ENCODE results near the gene EYS.

The EYS gene

GRCh38 chr6:64072686-64073085 is 1634.3 kb downstream of the EYS start:
- Histone ChIP-seq H3K79me2 (no peaks in the 10 kb centered on the region), H3K9me3 (ENCODE audit: control insufficient read depth, low read length) (no peaks in the 10 kb centered on the region), H3K4me2 (ENCODE audit: low read length) (no peak overlapping the region), H3K27me3 (ENCODE audit: control insufficient read depth, insufficient read depth, low read length) (no peaks in the 10 kb centered on the region), H3K4me1 (no peaks in the 10 kb centered on the region), H3K4me3 (ENCODE audit: low read depth, low read length) (no peak overlapping the region), H2AFZ (no peak overlapping the region), H3K36me3 (ENCODE audit: control insufficient read depth, insufficient read depth, low read length) (no peaks in the 10 kb centered on the region), H3K9ac (no peak overlapping the region), H3K27ac (no peak overlapping the region)
- no peak for TF ChIP-seq CTCF (IDR thresholded peaks at IDR 0.05)

- no peaks in the 10 kb centered on the region for H3K4me1 ChIP-seq
- no peaks in the 10 kb centered on the region for H3K36me3 ChIP-seq (ENCODE audit: control insufficient read depth, insufficient read depth, low read length)
- TF ChIP-seq CTCF (IDR thresholded peaks at IDR 0.05), result no peak
- H3K4me2 ChIP-seq (ENCODE audit: low read length), result no peak overlapping the region
- H3K4me3 ChIP-seq (ENCODE audit: low read depth, low read length), result no peak overlapping the region
- no peak overlapping the region for H3K9ac ChIP-seq
- no peak overlapping the region for H3K27ac ChIP-seq
- H3K9me3 ChIP-seq (ENCODE audit: control insufficient read depth, low read length), result no peaks in the 10 kb centered on the region
- no peaks in the 10 kb centered on the region for H3K27me3 ChIP-seq (ENCODE audit: control insufficient read depth, insufficient read depth, low read length)
- no peaks in the 10 kb centered on the region for H3K79me2 ChIP-seq
- no peak overlapping the region for H2AFZ ChIP-seq
Measured at GRCh38 chr6:64064919-64065318, 1642.1 kb downstream of the EYS start.

- no peak for TF ChIP-seq CTCF (IDR thresholded peaks at IDR 0.05)
- Histone ChIP-seq H3K4me1 (no peaks in the 10 kb centered on the region), H3K79me2 (no peaks in the 10 kb centered on the region), H3K36me3 (ENCODE audit: control insufficient read depth, insufficient read depth, low read length) (no peaks in the 10 kb centered on the region), H3K4me3 (ENCODE audit: low read depth, low read length) (no peak overlapping the region), H3K9ac (no peak overlapping the region), H3K4me2 (ENCODE audit: low read length) (no peak overlapping the region), H3K27ac (no peak overlapping the region), H3K27me3 (ENCODE audit: control insufficient read depth, insufficient read depth, low read length) (no peaks in the 10 kb centered on the region), H2AFZ (no peak overlapping the region), H3K9me3 (ENCODE audit: control insufficient read depth, low read length) (no peaks in the 10 kb centered on the region)
Measured at GRCh38 chr6:64062960-64063683, 1643.9 kb downstream of the EYS start.

- Histone ChIP-seq H3K9ac (no peak overlapping the region), H3K4me1 (no peaks in the 10 kb centered on the region)
Measured at GRCh38 chr6:64054861-64055260, 1652.2 kb downstream of the EYS start.

More at GRCh38 chr6:64054861-64055260, 1652.2 kb downstream of the EYS start:
- no peaks in the 10 kb centered on the region for H3K36me3 ChIP-seq (ENCODE audit: control insufficient read depth, insufficient read depth, low read length)
- H3K27me3 ChIP-seq (ENCODE audit: control insufficient read depth, insufficient read depth, low read length), result no peaks in the 10 kb centered on the region
- no peak overlapping the region for H3K27ac ChIP-seq
- TF ChIP-seq CTCF (IDR thresholded peaks at IDR 0.05), result no peak
- H2AFZ ChIP-seq, result no peak overlapping the region
- no peaks in the 10 kb centered on the region for H3K79me2 ChIP-seq
- no peak overlapping the region for H3K4me3 ChIP-seq (ENCODE audit: low read depth, low read length)
- no peak overlapping the region for H3K4me2 ChIP-seq (ENCODE audit: low read length)
- H3K9me3 ChIP-seq (ENCODE audit: control insufficient read depth, low read length), result no peaks in the 10 kb centered on the region

Data from parathyroid adenoma (tissue), 2 donors.